Measurements from ENCODE around the gene KIF27.
A peak's percentile ranks its signal among the peaks of the same experiment; 100 is the strongest.
"Not testable (repeated sequence)": the region's sequence is repeated elsewhere in the genome, so short reads cannot be mapped to it uniquely, and the experiment has no call there.

The KIF27 gene, protein sequence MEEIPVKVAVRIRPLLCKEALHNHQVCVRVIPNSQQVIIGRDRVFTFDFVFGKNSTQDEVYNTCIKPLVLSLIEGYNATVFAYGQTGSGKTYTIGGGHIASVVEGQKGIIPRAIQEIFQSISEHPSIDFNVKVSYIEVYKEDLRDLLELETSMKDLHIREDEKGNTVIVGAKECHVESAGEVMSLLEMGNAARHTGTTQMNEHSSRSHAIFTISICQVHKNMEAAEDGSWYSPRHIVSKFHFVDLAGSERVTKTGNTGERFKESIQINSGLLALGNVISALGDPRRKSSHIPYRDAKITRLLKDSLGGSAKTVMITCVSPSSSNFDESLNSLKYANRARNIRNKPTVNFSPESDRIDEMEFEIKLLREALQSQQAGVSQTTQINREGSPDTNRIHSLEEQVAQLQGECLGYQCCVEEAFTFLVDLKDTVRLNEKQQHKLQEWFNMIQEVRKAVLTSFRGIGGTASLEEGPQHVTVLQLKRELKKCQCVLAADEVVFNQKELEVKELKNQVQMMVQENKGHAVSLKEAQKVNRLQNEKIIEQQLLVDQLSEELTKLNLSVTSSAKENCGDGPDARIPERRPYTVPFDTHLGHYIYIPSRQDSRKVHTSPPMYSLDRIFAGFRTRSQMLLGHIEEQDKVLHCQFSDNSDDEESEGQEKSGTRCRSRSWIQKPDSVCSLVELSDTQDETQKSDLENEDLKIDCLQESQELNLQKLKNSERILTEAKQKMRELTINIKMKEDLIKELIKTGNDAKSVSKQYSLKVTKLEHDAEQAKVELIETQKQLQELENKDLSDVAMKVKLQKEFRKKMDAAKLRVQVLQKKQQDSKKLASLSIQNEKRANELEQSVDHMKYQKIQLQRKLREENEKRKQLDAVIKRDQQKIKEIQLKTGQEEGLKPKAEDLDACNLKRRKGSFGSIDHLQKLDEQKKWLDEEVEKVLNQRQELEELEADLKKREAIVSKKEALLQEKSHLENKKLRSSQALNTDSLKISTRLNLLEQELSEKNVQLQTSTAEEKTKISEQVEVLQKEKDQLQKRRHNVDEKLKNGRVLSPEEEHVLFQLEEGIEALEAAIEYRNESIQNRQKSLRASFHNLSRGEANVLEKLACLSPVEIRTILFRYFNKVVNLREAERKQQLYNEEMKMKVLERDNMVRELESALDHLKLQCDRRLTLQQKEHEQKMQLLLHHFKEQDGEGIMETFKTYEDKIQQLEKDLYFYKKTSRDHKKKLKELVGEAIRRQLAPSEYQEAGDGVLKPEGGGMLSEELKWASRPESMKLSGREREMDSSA (N-terminal part only)

DNA sequence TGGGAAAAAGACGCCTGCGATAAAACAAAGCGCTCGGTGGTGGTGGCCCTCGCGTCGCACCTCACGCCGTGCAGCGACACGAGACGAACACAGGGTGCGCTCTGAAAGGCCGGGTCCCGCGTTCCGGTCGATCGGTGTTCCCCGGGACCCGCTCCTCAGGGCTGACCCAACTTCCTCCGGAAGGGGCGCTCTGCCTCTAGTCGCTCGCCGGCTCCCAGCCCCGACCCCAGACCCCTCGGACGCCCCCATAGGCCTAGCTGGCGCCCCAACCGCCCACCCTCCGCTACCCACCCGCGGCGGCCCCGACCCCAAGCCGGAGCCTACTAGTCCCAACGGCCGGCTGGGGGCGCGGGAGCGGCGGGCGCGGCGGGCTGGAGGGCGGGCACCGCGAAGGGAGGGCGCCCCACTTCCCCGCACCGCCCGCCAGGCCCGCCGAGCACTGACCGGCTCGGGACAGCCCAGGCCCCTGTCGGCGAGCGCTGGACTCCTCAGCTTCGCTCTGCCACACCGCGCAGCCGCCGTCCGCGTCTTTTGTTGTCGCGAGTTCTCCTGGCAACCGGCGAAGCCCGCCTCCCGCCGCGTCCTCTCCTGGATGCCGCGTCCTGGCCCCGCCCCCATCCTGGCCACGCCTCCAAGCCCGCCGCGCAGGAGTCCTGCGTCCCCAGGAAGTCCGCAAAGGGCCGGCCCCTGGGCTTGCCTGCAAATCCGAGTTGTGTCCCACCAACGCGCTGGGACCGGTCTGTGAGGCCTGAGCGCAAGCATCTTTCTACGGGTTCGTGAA lies at the start of gene KIF27:
Gene KIF27, minus strand, starts transcription at position 506 of the 781 bp plus-strand sequence. CDS start 5,841 bp downstream, outside the sequence.
- DNase-seq: peak; percentile 98

DNA sequence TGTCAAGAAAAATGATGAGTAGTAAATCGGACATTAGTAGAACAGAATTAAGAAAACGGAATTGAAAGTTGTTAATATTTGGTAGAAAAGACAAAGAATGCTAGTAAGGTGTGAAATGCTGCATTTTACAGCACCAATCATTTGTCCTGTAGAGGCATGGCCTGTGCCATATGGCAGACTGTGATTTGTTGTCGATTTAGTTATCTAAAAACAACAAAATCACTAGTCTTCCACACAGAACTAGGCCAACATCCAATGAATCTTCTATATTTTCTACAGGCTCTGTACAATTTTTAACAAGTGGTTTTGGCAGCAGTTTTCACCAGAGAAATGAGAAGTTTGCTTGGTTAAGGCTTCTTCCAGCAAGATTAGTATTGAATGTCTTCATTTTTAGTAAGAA lies 48.4 kb upstream of the KIF27 start:
- no peak for DNase-seq

DNA sequence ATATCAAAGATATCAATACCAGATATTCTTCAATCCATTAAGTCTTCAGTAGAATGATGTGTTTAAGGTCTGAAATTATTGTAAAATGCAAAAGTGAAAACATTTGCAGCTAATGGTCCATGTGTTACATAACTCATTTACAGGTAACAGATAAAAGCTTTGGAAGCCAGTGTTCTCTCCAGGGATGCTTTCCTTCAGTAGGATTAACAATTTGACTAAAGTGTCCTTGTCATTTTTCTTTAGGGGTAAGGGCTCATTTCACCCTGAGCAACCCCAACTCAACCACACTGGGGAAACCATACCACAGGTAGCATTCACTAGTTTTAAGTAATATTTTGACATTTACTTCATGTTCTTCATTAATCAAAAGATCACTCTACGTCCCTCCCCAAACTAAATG lies 45.8 kb upstream of the KIF27 start:
- DNase-seq: no peak

DNA sequence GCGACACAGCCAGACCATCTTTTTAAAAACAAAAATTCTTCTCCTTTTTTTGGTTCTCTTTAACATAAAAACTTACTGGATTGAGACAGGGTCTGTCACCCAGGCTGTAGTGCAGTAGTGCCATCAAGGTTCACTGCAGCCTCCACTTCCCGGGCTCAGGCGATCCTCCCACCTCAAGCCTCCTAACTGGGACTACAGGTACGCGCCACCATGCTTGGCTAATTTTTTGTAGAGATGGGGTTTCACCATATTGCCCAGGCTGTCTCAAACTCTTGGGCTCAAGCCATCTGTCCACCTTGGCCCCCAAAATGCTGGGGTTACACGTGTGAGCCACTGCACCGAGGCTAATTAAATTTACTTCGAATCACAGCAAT lies 45.0 kb upstream of the KIF27 start:
- DNase-seq: no peak

DNA sequence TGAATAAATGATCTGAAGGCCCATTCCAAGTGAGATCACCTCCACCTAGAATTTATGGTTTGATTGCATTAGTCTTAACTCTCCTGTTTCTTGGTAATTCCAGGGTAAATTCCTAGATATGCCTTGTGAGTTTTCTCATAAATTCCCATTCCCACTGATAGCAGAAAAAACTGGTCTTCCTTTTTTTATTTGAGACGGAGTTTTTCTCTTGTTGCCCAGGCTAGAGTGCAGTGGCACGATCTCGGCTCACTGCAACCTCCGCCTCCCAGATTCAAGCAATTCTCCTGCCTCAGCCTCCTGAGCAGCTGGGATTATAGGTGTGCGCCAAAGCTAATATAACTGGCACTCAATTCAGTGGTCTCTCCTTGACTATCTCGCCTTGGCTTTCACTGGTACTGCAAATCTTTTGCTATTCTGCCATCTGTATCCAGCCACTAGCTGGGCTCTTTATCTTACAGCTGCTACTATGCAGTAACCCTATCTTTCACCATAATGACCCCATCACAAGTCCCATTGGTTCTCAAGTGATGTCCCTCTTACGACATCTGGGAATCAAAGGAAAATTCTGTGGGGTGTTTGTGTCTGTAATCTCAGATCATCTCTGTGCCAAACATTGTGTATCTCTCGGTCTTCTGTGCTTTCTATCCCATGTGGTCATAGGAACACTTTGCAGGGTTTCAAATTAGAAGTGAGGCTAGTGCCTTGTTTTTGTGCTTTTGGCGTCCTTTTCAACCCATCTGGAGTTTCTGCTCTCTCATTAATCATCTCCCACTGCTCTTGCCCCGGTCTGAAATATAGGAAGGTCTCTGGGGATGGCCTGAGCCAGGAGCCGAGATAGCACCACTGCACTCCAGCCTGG lies 44.3 kb upstream of the KIF27 start:
- DNase-seq: no peak

DNA sequence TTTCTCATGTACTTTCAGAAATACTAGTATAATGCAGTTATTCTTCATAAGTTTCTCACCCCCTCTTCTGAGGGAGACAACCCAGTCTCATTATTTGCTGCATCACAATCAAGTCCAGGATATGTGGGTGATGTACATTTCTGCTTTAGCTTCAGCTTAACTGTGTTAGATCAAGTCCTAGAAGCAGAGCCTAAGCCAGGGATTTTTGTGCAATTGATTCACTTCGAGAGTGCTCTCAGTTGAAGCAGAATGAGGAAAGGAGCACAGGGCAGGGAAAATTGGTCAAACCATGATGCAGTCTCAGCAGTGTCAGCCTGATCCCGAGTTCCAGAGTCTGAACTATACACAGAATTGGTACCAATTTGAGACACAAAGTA lies 43.7 kb upstream of the KIF27 start:
- no peak for DNase-seq

DNA sequence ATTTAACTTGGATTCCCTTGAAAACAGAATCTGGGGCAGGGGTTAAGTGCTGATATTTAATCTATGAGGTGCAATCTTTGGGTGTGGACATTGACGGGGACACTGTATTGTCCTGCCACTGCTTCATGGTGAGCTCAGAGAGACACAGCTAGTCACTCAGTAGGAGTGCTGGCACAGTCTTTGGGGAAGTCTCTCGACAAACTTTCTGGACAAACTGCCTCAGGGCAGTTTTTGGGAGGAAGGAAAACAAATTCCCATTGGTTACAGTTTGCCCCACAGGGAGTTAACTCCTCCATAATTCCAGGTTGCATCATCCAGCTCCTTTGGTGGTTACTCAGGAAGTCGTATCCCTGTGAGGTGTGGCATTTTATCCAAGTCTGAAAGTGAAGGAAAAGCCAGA lies 40.9 kb upstream of the KIF27 start:
- no peak for DNase-seq

DNA sequence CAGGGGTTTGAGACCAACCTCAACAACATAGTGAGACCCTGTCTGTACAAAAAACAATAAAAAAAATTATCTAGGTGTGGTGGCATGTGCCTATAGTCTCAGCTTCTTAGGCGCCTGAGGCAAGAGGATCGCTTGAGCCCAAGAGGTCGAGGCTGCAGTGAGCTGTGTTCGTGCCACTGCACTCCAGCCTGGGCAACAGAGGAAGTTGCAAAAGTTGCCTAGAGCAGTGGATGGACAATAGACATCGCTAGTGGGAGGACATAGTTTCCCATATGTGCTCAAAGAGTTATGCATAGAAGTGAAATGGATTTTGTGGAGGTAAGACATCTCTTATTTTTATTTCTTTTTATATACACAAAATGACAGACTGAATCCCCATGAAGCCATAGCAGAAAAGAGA lies 39.8 kb upstream of the KIF27 start:
- no peak for DNase-seq

DNA sequence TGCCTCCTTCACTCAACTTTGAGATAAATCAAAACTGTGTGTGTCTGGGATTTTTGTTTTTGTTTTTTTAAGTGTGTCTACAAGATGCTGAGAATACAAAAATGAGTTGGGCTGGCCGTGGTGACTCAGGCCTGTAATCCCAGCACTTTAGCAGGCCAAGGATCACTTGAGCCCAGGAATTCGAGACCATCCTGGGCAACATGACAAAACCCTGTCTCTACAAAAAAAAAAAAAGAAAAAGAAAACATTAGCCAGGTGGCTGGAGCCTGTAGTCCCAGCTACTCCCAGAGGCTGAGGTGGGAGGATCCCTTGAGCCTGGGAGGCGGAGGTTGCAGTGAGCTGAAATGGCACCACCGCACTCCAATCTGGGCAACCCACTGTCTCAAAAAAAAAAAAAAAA lies 37.8 kb upstream of the KIF27 start:
- no peak for DNase-seq

DNA sequence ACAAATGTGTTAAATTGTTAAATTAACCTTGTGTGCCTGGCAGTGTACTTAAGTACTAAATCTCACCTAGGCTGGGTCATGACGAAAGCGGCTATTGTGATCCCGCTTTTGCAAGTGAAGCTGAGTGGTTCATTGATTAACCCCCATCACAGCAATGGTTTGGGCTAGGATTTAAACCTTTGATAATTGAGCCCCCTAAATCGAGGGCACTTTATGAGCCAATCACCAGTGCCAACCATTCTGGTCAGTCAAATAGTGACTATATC lies 35.9 kb upstream of the KIF27 start:
- DNase-seq: no peak

DNA sequence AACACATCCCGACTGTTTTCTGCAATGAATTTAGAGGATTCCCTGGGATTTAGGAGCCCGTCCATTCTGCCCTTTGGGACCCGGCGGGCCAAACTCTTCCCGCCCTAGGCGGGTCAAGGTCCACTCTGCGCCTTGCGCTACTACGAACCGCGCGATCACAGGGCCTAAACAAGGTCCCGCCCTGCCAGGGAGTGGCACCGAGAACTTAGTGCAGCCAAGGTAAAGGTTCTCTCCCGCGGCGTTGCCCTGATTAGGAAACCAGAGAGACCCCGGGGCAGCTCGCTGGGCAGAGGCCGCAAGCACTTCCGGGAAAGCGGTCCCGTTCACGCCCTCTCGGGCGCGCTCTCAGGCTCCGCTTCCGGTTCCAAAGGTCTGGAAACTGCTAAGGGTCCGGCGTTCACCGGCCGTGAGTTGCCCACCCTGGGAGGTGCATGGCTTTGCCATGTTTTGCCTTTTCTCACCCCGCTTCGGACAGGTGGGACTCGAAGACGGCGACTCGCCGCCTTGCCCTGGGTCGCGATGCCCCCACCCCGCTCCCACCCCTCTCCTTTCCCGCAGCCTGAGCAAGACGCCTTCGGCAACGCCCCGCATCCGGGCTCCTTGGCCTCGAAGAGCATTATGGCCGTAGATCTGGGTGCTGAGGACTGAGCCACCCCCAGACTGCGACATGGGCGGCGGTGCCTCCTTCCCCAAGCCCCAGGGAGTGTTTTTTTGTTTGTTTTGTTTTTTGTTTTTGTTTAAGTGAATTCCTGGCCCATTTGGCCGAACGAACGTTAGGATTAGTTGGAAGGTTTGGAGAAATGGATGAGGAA lies 35.4 kb upstream of the KIF27 start:
- DNase-seq: peak; percentile 62

DNA sequence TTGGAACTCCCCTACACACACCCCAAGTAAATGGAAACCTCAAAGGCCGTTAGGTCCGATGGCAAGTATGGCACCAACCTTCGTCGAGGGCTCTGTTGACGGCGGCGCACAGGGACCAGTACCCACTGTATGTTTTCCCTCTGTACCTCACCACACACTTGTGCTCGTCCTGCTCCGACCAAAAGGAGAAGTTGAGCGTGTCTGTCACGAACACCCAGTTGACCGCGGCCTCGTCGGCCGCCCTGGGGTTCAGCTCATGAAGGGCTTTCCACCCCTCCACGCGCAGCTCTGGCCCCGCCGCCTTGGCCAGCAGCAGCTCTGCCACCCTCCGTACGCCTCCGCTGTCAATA lies 34.8 kb upstream of the KIF27 start:
- DNase-seq: peak; percentile 29

DNA sequence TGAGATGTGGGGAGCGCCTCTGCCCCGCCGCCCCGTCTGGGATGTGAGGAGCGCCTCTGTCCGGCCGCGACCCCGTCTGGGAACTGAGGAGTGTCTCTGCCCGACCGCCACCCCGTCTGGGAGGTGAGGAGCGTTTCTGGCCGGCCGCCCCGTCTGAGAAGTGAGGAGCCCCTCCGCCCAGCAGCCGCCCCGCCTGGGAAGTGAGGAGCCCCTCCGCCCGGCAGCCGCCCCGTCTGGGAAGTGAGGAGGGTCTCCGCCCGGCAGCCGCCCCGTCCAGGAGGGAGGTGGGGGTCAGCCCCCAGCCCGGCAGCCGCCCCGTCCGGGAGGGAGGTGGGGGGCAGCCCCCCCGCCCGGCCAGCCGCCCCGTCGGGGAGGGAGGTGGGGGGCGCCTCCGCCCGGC lies 26.9 kb upstream of the KIF27 start:
- DNase-seq: not testable (repeated sequence)

DNA sequence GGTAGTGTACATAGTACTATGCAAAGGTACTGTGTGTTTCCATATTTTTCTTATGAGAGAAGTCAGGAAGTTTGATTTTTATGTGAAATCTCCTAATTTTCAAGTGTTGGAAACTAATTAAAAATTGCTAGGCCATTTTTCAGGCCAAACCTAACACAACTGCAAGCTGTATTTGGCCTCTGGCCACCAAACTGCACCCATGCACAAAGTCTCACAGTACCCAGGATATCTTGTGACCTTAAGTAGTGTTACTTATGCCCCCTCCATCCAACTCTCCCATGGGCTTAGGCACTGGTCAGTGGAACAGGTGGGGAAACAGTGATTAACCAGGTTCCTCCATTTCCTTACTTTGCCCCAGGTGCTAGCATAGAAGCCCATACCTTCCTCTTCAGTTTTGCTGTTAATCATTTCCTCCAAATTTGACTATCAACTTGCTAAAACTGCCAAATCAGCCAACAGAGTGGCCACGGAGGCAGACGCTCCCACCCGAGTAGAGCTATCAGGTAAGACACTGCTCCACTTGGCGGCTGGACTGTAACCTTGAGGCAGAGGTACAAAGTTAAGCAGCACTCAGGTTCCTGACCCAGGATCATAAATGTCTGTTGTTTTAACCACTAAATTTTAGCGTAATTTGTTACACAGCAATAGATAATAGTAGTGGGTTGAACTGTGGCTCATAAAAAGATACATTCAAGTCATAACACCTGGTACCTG lies 19.5 kb upstream of the KIF27 start:
- DNase-seq: no peak

DNA sequence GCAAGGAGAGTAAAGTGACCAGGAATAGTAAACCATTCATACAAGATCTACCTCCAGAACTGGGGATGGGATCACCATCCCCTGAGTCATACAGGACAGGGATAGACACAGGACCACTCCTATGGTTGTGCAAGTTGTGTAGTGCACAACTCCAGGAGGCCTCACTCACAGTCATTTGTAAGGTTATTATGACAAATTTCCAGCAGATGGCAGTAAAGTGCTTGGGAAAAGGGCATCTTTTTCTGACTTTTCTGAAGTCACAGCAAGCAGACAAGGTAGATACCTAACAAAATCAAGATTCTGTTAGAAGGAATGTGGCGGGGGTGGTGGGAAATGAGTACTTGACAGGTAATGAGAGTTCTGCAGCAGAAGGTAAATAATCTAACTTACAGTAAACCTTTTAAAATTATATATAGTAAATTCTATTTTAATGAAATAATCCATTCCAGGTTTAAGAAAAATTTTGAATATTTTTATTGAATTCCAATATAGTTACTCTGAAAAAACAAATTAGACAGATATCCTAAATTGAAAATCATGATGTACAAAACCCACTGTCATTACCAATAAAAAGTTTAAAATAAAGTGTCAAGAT lies 16.7 kb upstream of the KIF27 start:
- DNase-seq: no peak

DNA sequence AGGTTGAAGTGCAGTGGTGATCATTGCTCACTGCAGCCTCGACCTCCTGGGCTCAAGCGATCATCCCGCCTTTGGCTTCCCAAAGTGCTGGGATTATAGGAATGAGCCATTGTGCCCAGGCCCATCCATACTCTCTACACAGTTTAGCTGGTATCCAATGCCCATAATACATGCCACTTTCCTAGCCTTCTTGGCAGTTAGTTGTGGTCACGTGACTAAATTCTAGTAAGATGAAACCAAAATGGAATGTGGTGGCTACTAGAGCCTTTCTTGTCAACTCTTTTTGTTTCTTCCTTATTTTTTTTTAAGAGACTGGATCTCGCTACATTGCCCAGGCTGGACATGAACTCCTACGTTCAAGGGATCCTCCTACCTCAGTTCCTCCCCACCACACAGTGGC lies 15.3 kb upstream of the KIF27 start:
- DNase-seq: no peak

DNA sequence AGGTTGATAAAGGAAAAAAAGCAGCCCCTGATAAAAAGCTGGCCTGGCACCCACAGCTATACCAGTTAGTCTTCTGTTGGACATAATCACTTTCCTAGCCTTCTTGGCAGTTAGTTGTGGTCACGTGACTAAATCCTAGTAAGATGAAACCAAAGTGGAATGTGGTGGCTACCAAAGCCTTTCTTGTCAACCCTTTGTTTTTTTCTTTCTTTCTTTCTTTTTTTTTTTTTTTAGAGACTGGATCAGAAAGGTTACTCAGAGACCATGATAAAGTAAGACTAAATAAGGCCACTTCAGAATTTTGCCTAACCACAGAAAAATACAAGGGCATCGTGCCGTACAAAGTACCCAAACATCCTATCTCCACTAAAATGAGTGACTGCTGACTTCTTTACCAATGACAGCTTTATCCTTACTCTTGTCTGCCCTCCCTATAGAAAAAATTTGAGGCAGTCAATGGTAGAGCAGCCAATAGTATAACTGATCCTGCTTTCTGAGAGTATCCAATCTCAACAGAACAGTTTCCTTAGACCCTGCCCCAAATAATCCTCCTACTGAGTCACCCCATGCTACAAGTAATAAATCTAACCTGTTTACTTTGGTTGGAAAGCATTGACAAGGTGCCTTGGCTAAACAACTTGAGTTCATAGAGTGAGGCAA lies 14.2 kb upstream of the KIF27 start:
- DNase-seq: no peak

DNA sequence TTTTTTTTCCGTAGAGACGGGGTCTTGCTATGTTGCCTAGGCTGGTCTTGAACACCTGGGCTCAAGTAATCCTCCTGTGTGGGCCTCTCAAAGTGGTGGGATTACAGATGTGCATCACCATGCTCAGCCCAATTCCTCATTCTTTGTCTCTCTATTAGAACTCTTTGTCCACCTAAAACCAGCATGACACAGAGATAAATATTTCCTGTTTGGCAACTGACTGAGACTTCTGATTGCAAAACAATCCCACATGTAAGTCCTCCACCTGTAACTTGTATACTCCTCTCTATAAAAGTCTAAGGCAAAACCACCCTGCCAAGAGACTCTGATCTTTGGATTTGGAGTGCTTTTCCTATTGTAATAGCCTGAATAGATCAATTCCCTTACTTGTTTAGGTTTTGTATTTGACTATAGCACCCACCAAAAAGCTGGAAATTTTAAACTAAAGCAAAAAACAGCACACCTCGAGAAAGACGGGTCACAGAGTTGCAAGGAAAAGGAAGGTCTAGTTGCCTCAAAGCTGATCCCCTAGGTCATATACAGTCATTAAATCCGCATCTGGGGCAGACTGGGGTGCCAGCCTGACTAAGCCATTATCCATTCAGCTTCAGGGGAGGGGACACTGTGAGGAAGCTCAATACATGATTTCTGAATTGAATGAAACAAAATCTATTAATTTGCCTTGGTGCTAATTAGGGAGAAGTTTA lies 13.5 kb upstream of the KIF27 start:
- no peak for DNase-seq

DNA sequence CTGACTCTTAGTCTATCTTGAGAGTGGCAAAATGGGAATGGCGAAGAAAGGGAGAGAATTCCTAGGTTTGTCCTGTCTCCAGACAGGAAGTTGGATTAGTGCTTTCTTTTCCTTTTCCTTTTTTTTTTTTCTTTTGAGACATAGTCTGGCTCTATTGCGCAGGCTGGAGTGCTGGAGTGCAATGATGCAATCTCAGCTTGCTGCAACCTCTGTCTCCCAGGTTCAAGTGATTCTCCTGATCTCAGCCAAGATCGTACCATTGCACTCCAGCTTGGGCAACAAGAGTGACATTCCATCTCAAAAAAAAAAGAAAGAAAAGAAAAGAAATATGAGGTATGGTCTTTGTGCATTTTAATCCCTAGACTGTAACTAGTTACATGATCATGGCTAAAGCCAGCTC lies 12.6 kb upstream of the KIF27 start:
- no peak for DNase-seq

Data from stimulated activated CD4-positive, alpha-beta T cell treated with anti-CD3 and anti-CD28 coated beads, Interleukin-4, amount 100 ng/mL, for 1 hour (primary cell).